GM03348 (cell line): ENCODE measurements around the gene NFIA.

Source experiments
- DNase-seq: peaks from one replicate; pipeline ENCODE4 v3.0.0; 2012; ENCODE audit warnings: low spot score

The NFIA gene

GRCh38 chr1:61397935-61398334, 315.6 kb downstream of the NFIA start:
- no peak for DNase-seq

- no peak for DNase-seq
These were observed 316.8 kb downstream of the NFIA start for GRCh38 chr1:61399199-61399598.

- no peak for DNase-seq
These were observed 317.9 kb downstream of the NFIA start for GRCh38 chr1:61400131-61400770.

- no peak for DNase-seq
These were observed 318.6 kb downstream of the NFIA start for GRCh38 chr1:61400997-61401396.

- DNase-seq = no peak
These were observed 321.6 kb downstream of the NFIA start for GRCh38 chr1:61403679-61404596.

- DNase-seq = no peak
These were observed 322.4 kb downstream of the NFIA start for GRCh38 chr1:61404597-61405376.

- DNase-seq = no peak
These were observed 324.1 kb downstream of the NFIA start for GRCh38 chr1:61406467-61406866.

- DNase-seq = no peak
These were observed 330.2 kb downstream of the NFIA start for GRCh38 chr1:61412601-61413000.

- no peak for DNase-seq
These were observed 336.8 kb downstream of the NFIA start for GRCh38 chr1:61419196-61419595.

- no peak for DNase-seq
These were observed 337.3 kb downstream of the NFIA start for GRCh38 chr1:61419657-61420056.

GRCh38 chr1:61420243-61420642, 337.9 kb downstream of the NFIA start:
- DNase-seq = no peak

GRCh38 chr1:61420909-61421835, 338.8 kb downstream of the NFIA start:
- no peak for DNase-seq

GRCh38 chr1:61423643-61424042, 341.3 kb downstream of the NFIA start:
- no peak for DNase-seq

- no peak for DNase-seq
These were observed 342.0 kb downstream of the NFIA start for GRCh38 chr1:61424382-61424781.

- DNase-seq = no peak
These were observed 342.7 kb downstream of the NFIA start for GRCh38 chr1:61425040-61425439.

- DNase-seq = no peak
These were observed 343.9 kb downstream of the NFIA start for GRCh38 chr1:61426254-61426653.

GRCh38 chr1:61426885-61427284, 344.5 kb downstream of the NFIA start:
- no peak for DNase-seq

GRCh38 chr1:61427510-61427909, 345.1 kb downstream of the NFIA start:
- no peak for DNase-seq

GRCh38 chr1:61428146-61428545, 345.8 kb downstream of the NFIA start:
- DNase-seq = peak; percentile 55

- DNase-seq = no peak
These were observed 350.4 kb downstream of the NFIA start for GRCh38 chr1:61432616-61433388.

- no peak for DNase-seq
These were observed 351.3 kb downstream of the NFIA start for GRCh38 chr1:61433646-61434045.
